Hindlimb muscle (tissue), 1 donor: ENCODE results near the gene UBE2J1. TPM values are rescaled to one million over a fixed set of nuclear protein-coding genes. Genes with fewer than 3 reads are reported as not detected.

Experiments
- DNase-seq: peaks from one replicate; pipeline ENCODE4 v3.0.0-alpha.2; 2013
- polyA plus RNA-seq: library from polyadenylated mRNA; unstranded; fragments of 120-200 nt; gene quantifications from one replicate; pipeline ENCODE4 v1.2.1, GENCODE V29; 2013; ENCODE audit not compliant: insufficient read length

The UBE2J1 gene
- polyA plus RNA-seq, 1 donor: 34.8 TPM

DNA sequence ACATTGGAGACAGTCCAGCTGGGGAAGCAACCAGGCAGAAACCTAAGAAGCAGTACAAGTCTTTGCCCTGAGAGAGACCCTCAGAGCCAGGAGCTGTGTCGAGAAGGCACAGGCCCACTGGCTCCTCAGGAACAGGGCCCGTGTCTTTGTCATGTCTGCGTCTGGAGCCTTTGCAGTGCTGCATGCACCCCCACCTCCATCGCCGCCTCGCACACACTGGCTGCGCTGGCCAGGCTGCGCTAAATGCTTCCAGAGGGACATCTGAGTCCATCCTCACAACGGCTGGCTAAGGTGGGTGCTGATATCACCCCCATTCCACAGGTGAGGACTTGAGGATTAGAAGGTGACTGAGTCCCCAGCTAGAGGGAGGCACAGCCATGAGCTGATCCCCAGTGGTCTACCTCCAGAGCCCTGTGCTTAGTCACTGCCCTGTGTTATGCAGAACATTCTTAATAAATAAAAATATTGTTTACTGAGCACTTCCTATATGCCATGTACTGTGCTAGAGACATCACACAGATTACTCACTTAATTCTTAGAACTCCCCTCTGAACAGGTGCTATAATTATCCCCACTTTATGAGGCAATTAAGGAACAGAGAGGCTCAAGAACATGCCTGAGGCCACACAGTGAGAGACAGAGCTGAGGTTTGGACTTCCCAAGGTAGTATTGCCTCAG, 65.0 kb downstream of the UBE2J1 start:
- DNase-seq: no peak

- DNase-seq: no peak
These were observed 66.0 kb downstream of the UBE2J1 start for GRCh38 chr6:89286516-89286915.

GRCh38 chr6:89284963-89285735, 67.4 kb downstream of the UBE2J1 start:
- no peak for DNase-seq

DNA sequence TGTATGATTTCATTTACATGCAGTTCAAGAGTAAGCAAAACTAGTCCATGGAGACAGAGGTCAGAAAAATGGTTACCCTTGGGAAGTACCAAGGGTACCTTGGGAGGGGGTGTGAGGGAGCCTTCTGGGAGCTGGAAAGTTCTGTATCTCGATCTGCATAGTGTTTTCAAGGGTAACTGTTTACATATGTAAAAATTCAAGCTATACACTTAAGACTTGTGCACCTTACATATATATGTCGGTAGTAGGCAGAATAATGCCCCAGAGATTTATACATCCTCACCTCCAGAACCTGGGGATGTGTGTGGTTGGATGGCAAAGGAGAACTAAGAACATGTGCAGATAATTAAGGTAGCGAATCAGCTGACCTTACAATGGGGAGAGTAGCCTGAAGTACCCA, 68.4 kb downstream of the UBE2J1 start:
- DNase-seq: no peak

DNA sequence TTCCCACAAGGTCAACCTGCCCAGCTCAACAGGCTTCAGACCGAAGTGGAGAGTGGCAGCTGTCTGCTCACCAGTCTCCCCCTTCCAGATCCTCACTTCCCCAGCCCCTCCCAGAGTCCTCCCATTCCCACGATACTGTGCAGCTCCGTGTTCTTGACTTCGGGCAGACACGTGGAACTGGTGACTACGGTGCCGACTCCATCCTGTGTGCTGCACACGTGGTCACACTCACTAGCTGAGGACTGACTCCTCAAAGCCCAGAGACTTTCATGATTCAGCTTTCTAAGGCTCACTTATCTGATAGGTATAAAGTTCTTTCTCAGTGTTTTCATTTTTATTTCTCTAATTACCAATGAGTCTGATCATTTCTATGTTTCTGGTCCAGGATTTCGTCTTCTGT, 69.8 kb downstream of the UBE2J1 start:
- no peak for DNase-seq

GRCh38 chr6:89281779-89282246, 70.7 kb downstream of the UBE2J1 start:
- no peak for DNase-seq

GRCh38 chr6:89278956-89279355, 73.6 kb downstream of the UBE2J1 start:
- no peak for DNase-seq

Other genes starting within 250 kb of the UBE2J1 start
- 3.1 TPM for gene SRSF12, start 234.7 kb downstream of the UBE2J1 start, polyA plus RNA-seq
- gene PM20D2, start 206.7 kb downstream of the UBE2J1 start, polyA plus RNA-seq: 45.4 TPM
- 1.1 TPM for gene GABRR1, start 135.4 kb downstream of the UBE2J1 start, polyA plus RNA-seq
- gene GABRR2, start 37.4 kb downstream of the UBE2J1 start, polyA plus RNA-seq: 2.0 TPM
- gene RRAGD, start 59.6 kb upstream of the UBE2J1 start, polyA plus RNA-seq: 113 TPM
- gene ANKRD6, start 80.4 kb upstream of the UBE2J1 start, polyA plus RNA-seq: 7.9 TPM